Measurements from ENCODE around the gene STX18. TPM values are rescaled to one million over a fixed set of nuclear protein-coding genes. Genes with fewer than 3 reads are reported as not detected.
"Not testable (repeated sequence)": the region's sequence is repeated elsewhere in the genome, so short reads cannot be mapped to it uniquely, and the experiment has no call there.

STX18 gene
- total RNA-seq, 1 donor, result 13.2 TPM

DNA sequence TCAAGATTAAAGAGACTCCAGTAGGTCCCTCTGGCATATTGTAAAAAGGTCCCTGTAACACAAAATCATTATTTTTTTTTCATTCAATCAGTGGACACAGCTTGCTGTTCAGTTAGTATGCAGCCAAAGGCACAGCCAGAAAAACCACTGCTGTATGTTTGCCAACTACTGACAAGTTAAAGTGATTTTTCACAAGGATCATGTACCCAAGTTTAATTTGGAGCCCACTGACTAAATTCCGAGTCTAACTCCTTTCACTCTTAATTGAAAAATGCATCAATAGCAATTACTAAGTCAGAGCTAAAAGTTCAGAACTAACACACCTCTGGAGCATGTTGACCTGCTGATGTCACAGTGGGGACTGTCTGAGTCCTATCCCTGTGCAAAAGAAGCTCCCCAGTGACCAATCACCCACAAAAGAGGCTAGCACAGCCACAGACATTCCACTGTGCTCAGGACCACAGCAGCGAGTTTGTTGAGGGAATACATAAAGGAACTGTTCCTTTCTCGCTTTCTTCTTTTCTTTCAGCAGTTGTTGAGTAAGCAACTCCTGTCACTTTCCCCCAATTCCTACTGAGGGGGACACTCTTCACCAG lies 60.4 kb downstream of the STX18 start:
- DNase-seq (ENCODE audit: low read depth in 2 of 3, low spot score in 2 of 3), result no peak

DNA sequence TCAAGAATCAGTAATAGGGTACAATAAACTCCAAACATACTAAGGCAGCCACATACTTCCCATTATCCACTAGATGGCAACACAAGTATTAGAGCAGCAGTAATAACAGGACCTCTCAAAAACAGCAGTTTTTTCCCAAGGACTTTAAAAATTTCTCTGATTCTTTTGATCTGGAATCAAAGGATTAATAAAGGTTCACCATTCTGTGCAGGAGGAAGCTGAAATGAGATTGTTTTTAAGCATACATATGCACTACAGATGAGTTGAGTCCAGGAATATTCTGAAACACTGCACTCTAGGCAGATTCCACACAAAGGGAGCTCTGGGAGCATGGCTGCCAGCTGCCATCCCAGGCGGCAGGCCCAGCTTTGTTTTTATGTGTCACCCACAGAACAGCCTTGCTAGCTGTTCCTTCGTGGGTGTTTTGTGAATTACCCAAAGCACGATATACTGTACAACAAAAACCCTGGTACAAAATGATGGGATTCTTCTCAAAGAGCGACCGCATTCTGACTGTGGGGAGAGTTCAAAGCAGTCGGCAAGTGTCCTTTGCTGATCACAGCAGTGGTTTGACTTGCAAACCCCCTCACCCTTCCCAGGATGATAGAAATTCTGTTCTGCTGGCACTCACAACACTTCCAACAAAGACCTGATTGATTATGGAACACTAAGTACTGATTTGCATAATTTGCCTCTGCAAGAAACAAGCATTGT lies 61.0 kb downstream of the STX18 start:
- peak in 1 of 3 donors; percentile 3 for DNase-seq (ENCODE audit: low read depth in 2 of 3, low spot score in 2 of 3)

DNA sequence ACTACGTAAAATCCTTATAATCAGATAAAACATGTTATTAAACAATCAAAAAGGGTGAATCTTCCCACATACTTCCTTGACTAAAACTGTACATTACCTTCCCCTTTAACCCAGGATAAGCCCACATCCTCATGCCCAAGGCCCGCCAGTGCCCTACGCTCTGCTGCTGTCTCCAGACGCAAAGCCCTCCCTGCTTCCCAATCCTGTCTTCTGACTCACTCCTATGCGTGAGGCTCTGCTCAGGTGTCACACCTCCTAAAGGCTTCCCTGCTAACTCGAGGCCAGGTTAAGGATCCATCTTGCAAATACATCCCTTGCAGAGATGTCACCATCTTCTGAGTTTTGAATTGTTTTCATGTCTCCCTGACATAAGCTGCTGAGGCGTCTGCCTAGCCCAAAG lies 61.6 kb downstream of the STX18 start:
- no peak for DNase-seq (ENCODE audit: low read depth in 2 of 3, low spot score in 2 of 3)

DNA sequence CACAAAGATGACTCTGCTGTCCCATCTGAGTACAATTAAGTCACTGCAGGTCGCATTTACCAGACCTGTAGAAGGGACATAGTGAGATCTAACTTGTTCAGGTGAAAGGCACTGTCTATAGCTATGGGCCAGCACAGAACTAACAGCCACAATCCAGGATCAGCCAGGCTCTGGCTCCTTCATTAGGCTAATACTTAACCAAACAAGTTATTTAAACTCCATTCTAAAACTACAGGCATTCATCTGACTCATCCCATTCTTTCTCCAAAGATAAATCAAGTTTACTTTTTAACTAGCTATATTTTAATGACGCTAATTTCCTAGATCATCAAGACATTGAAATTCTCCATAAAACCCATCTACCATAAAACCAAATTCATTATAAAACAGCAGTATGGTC lies 62.5 kb downstream of the STX18 start:
- no peak for DNase-seq (ENCODE audit: low read depth in 2 of 3, low spot score in 2 of 3)

DNA sequence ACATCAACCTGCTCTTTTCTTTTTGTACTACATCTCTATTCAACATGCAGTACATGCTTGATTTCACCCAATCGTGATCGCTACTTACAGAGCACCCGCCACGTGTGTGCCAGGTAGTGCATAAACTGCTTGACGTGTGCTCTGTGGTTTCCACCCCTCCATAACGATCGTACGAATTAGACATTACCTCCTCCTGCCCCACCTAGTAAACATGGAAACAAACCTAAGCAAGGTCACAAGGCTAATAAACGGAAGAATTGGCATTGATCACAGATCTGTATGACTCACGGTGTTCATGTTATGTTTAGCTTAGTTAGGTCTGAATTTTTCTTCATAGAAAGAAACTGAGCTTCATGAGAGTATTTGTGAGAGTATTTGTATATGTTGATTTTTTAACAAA lies 64.1 kb downstream of the STX18 start:
- no peak for DNase-seq (ENCODE audit: low read depth in 2 of 3, low spot score in 2 of 3)

DNA sequence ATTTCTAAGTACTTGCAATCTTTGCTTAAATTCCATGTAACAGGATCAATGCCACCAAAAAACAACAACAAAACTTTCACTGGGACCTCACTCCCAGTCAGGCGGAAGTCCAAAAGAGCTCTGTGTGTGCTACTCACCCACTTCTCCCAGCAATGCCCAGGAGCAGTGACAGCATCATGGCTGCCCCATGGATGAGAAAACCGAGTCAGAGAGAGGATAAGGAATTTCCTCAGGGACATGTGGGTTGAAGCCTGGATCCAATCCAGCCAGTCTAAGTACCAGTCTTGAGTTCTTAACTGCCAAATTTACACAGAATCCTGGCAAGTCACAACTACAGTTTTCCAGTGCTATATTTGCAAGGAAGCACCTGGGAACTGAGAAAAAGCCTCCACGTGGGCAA lies 64.5 kb downstream of the STX18 start:
- no peak for DNase-seq (ENCODE audit: low read depth in 2 of 3, low spot score in 2 of 3)

DNA sequence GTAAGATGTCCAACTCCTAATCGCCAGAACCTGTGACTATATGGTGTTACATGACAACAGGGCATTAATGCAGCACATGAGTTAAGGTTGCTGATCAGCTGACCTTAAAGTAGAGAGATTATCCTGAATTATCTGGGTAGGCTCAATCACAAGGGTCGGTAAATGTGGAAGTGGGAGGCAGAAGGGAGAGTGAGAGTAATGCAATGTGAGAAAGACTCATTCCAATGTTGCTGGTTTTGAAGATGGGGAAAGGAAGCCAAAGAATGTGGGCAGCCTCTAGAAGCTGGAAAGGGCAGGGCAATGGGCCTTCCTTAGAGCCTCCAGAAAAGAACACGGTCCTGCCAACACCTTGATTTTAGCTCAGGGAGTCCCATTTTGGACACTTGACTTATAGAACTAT lies 67.4 kb downstream of the STX18 start:
- DNase-seq (ENCODE audit: low read depth in 2 of 3, low spot score in 2 of 3), result no peak

DNA sequence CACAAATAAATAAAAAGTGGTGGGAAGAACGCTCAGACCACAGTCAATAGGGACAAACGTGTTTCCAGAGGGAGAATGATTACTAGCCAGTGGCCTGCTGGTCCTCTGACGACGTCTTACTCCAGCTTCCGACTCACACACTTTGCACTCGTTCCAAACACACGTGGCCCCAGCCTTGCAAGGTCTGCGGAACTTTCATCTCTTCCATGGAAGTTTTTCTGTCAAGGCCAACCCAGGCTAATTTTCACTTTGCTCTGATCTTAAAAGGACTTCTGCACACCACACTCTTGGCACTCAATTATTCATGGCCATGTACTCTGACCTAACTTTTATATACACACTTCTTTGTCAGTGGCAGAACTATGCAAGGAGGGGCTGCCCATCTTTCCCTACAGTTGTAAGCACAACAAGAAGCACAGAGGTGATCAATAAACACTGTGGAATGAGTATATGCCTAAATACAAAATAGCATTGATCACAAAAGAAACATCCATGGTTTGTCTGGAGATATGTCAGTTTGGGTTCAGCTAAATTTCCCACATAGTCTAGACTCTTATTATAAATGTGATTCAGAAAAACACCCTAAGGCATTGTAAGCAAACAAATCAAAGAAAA lies 69.4 kb downstream of the STX18 start:
- no peak for DNase-seq (ENCODE audit: low read depth in 2 of 3, low spot score in 2 of 3)

DNA sequence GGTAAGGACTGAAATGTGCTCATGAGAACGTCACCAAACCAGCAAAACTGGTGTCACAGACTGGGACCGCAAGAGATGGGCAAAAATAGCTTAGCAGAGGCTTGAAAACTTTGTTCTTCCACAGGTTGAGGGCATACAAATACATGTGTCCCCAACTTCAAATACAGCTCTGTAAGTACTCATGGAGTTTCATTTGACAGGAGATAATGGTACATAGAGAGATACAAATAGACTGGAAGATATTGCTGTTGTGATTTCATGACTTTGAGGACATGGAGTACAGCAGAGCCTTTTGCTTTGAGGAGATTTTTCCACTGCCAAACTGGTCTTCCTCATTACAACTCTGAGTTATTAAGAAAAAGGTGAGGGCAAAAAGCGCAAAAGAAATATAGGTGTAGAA lies 70.7 kb downstream of the STX18 start:
- no peak for DNase-seq (ENCODE audit: low read depth in 2 of 3, low spot score in 2 of 3)

DNA sequence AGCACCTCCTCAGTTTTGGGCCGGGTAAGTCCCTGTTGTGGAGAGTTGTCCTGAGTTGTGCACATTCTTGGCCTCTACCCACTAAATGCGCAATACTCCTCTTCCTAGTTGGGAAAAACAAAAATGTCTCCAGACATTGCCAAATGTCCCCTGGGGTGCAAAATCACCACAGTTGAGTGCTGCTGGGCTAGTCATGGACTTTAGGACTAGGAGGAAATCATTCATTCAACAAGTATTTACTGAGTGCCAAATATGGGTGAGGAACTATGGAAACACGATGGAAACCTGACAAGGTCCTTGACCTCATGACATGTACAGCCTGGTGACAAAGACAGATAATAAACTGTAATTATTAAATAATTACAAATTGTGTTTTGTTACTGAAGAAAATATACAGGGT lies 71.6 kb downstream of the STX18 start:
- DNase-seq (ENCODE audit: low read depth in 2 of 3, low spot score in 2 of 3), result no peak

DNA sequence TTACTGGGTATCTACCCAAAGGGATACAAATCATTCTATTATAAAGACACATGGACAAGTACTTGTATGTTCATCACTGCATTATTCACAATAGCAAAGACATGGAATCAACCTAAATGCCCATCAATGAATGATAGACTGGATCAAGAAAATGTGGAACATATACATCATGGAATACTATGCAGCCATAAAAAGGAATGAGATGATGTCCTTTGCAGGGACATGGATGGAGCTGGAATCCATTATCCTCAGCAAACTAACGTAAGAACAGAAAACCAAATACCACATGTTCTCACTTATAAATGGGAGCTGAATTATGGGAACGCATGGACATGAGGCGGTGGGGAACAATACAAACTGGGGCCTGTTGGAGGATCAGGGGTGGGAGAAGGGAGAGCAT lies 76.6 kb downstream of the STX18 start:
- not testable (repeated sequence) for DNase-seq (ENCODE audit: low read depth in 2 of 3, low spot score in 2 of 3)

DNA sequence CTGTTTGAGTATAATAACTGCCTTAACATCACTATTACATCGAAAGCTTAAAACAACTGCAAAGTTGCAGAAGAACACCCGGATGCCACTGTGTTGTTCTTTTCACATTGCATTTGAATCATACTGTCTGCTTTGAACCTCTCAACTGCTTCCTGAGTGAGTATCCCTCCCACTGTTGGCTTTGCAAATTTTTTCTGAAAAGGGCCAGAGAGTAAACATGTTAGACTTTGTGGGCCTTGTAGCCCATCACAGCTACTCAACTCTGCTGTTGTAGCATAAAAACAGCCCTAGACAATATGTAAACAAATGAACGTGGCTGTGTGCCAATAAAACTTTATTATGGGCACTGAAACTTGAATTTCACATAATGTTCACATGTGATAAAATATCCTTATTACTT lies 78.9 kb downstream of the STX18 start:
- DNase-seq (ENCODE audit: low read depth in 2 of 3, low spot score in 2 of 3), result no peak

DNA sequence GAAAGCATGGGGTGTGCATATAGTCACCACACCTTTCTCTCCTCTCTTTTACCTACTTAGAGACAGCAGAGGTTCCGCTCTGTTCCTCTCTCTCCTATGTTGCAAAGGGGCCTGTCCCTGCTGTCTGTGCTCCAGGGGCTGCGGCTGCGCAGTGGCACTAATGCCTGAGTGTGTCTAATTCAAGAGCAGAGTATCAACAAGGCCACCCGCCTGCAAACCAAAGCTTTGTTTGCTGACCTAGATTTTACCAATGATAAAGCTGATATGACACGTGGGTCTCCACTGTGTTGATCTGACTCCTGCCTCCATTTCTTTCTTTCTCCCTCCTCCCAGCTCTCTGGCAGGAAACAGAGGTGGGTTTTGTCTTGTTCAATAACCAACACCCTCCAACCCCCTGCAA lies 80.0 kb downstream of the STX18 start:
- DNase-seq (ENCODE audit: low read depth in 2 of 3, low spot score in 2 of 3), result no peak

DNA sequence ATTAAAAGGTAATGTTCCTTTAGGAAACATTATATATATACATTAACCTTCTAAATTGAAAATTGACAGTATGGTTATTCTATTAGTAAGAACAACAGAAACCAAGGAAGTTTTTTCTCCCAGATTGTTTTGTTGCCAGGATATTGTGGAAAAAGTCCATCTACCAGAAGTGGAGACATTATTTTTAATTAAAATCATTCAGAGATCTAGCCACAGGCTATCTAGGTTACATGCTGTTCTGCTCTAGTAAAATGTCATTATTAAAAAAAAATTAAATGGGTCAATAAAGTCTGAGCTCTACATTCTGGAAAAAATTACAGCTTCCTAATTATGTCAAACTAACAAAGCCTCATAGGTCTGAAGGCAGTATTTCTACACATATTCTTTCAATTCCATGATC lies 80.7 kb downstream of the STX18 start:
- no peak for DNase-seq (ENCODE audit: low read depth in 2 of 3, low spot score in 2 of 3)

DNA sequence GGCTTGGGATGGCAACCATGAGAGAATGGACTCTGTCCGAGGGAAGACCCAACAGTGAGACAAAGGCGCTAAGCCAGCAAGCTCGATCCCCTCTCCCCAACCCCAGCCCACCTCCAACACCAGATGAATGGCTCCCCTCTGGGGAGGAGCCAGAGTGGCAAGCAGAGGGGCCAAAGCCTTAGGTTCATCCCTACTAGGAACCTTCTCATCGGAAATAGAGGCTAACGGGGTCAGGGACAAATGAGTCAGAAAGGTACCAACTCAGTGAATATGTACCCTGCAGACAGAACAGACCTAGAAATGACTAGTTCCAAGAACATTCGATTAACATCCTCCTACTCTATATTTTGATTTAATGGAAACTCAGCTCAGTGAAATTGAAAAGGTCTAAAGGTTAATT lies 81.1 kb downstream of the STX18 start:
- DNase-seq (ENCODE audit: low read depth in 2 of 3, low spot score in 2 of 3), result no peak

DNA sequence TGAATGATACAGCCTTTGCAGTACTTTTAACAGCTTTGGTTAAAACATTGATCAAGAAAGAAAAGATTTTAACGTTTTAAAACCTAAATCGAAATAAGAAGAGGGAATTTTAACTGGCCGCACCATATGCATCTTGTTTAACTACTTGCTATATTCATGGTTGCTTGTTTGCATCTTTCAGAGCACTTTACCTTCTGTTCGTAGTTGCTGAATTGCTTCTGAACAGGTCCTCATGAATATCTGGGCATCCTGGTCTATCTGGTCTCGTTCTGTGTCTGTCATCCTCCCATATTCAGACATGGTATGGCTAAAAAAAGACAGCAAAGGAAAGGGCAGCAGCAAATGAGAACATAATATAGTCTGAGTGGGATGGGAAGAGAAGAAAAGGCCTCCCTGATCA lies 82.7 kb downstream of the STX18 start:
- no peak for DNase-seq (ENCODE audit: low read depth in 2 of 3, low spot score in 2 of 3)

DNA sequence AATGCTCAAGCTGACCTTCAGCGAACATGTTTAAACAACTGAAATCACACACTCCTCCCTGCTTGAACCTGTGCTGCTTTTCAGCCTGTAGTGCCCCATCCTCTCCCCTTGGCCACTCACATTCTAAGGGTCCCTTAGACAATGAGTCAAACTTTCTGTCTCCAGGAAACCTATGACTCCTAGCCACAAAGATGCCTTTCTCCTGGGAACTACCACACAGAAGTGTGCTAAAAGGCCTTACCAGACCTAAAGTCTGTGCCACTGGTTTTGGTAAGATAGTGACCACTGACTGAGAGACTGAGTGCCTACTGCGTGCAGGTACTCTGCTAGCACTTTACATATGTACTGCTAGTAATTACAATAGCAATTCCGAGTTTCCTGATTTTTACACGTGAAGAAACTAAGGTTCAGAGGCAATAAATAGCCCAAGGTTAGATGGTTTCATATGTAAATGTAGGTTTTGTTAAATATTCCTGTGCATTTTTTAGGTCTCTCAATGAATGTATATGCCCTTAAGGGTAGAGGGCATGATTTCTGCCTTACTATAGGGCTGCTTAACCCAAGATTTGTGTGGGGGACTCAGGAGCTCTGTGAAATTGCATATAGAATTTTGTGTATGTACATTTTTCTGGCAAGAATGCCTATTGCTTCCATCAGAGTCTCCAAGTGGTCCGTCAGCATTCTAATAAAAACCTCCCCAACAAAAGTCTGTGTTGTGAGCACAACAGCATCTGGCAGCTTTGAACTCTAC lies 83.9 kb downstream of the STX18 start:
- no peak for DNase-seq (ENCODE audit: low read depth in 2 of 3, low spot score in 2 of 3)

DNA sequence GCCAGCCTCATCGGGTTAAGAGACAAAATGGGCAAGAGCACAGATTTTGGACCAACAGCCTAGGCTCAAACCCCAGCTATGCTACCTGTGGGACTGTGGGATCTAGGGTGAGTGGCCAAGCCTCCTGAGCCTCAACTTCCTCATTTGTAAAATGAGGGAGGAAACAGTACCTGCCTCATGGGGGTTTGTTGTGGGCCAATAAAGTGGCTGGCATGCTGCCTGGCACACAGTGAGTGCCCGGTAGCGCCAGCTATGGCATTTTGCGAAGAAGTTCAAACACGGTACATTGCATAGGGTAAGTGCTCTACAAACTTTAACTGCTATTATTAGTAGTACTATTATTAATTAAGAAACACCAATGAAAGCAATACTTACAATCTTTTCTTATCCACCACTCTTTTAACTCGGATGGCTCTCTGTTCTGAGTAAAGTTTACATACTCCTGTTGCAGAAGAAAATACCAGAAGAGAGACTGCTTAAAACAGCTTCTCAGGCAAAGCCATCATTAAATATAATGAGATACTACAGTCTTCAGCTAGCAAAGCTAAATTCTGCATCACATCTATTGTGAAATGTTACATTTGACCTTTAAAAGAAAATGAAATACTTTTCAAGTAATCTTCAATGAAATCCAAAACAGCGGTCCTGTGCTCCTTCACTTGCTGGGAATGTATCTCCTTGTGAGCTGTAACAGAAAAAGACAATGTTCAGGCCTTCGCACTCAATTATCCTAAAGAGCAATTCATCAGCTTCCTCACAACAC lies 84.9 kb downstream of the STX18 start:
- DNase-seq (ENCODE audit: low read depth in 2 of 3, low spot score in 2 of 3), result no peak

DNA sequence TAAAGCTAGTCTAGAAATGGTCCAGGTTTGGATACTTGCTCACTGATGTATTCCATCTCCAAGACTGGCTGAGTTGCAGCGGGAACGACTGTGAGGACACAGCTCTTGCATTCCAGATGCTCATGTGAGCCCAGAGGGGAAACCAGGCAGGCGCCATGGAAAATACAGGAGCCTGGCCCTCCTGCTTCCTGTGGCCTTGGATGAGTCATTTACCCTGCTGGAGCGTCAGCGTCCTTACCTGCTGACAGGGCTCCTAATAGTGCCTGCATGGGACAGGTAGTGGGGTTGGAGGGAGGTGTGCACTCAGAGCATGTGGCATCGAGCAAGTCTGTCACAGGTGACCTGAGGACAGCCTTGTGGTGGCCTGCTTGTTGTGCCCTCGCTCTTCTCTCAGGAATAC lies 85.5 kb downstream of the STX18 start:
- DNase-seq (ENCODE audit: low read depth in 2 of 3, low spot score in 2 of 3), result no peak

DNA sequence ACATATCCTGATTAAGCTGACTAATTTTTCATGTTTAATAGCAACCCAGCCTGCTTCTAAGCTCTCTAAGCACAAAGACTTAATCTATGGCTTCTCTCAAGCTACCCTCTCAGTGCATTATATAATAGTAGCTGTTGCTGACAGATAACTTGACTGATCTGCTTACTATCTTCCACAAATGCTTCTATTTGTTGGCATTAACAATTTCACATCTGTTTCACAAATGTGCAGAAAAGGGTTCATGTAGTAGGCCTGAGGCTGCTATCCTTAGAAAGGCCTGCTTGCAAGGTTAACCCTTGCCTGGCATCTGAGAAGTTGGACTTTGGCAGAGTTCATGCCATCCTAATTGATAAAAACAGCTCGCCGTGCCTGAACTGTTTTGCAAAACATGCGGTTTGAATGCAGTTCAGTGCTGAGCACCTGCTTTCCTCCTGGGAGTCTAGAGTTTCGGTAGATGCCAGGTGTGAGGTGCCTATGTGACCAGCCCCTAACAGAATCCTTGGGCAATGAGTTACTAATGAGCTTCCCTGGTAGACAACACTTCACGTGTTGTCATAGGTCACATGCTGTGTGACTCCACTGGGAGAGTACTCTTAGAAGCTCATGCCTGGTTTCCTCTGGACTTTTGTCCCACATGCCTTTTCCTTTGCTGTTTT lies 86.5 kb downstream of the STX18 start:
- DNase-seq (ENCODE audit: low read depth in 2 of 3, low spot score in 2 of 3), result no peak

Measured in hematopoietic multipotent progenitor cell (in vitro differentiated cells).